Measurements from ENCODE around the gene TEX10.

- TF ChIP-seq CTCF (IDR thresholded peaks at IDR 0.05) (no peak), ZFX (IDR thresholded peaks at IDR 0.05; ENCODE audit: borderline replicate concordance) (no peak)
Observed at GRCh38 chr9:100277166-100277979, 75.4 kb downstream of the TEX10 start.

Measured in 22Rv1 (cell line).